Heart right ventricle (tissue), 16 donors: ENCODE measurements around the gene SLC6A9. TPM values are rescaled to one million over a fixed set of nuclear protein-coding genes. Genes with fewer than 3 reads are reported as not detected.

Experiments
- ATAC-seq, 8 donors: fragments of 200-7000 bp; cut with Tn5 transposase; one replicate each; pipeline ENCODE4 v1.9.1; 2020; ENCODE audit warnings: mild to moderate bottlenecking in 8 of 8, moderate library complexity in 8 of 8, moderate number of reproducible peaks in 1 of 8
- DNase-seq, 2 donors: peaks; one replicate each; pipeline ENCODE4 v3.0.0-alpha.2; 2020
- H3K27ac ChIP-seq, 10 donors: fragments of 200-600 bp; sonication (generic) in 2 of 10; one replicate each; pipeline versions ENCODE4 v1.5.0 to v1.8.0; 2020 to 2022; ENCODE audit warnings: mild to moderate bottlenecking in 3 of 10
- H3K27me3 ChIP-seq, 7 donors: fragments of 200-600 bp; one replicate each; pipeline ENCODE4 v1.8.0; 2021 to 2022; ENCODE audit warnings: mild to moderate bottlenecking in 2 of 7
- H3K36me3 ChIP-seq, 9 donors: fragments of 200-600 bp; sonication (generic) in 1 of 9; one replicate each; pipeline versions ENCODE4 v1.5.0 to v1.8.0; 2020 to 2022; ENCODE audit warnings: mild to moderate bottlenecking in 2 of 9
- H3K4me1 ChIP-seq, 9 donors: fragments of 200-600 bp; sonication (generic) in 1 of 9; one replicate each; pipeline versions ENCODE4 v1.5.0 to v1.8.0; 2020 to 2022; ENCODE audit warnings: mild to moderate bottlenecking in 4 of 9
- H3K4me3 ChIP-seq, 10 donors: fragments of 200-600 bp; sonication (generic) in 2 of 10; one replicate each; pipeline versions ENCODE4 v1.5.0 to v1.8.0; 2020 to 2022; ENCODE audit warnings: mild to moderate bottlenecking in 7 of 10, moderate library complexity in 2 of 10
- H3K9me3 ChIP-seq, 11 donors: fragments of 200-600 bp in 10 of 11; sonication (generic) in 2 of 11; one replicate each; pipeline versions ENCODE4 v1.5.0 to v1.8.0; 2013 to 2022; ENCODE audit warnings: mild to moderate bottlenecking in 2 of 11, control low read depth in 1 of 11, moderate library complexity in 1 of 11
- WGBS, 2 donors: extraction: QIAGEN DNeasy Blood & Tissue Kit; methylation state at CpG; one replicate each; pipeline ENCODE4 v1.1.7; 2013; ENCODE audit warnings: inconsistent platforms in 1 of 2; 5-methylcytosine and 5-hydroxymethylcytosine counted together
- intact Hi-C, 10 donors: fragments of 100-400 bp; cut with DNase I; formaldehyde crosslinking; loops; one replicate each; pipeline versions ENCODE4 v1.11.1 to v1.14.2; 2022
- polyA plus RNA-seq, 2 donors: library from polyadenylated mRNA; stranded (reverse); fragments of 200-250 nt; gene quantifications; one replicate each; pipeline ENCODE4 v1.2.3, GENCODE V29; 2013
- total RNA-seq, 10 donors: library from RNA; stranded (reverse); fragmentation: NEBNext Ultra II Directional in 3 of 10; extraction: Animal tissue kit (Norgen Biotek cat#: 25700) in 3 of 10; gene quantifications; one replicate each; pipeline versions ENCODE4 v1.2.1 to v1.2.4, GENCODE V29; 2021 to 2023
- TF ChIP-seq, protein P1 (sequence below), 9 donors: fragments of 200-600 bp; sonication (generic) in 2 of 9; IDR thresholded peaks; one replicate each; pipeline versions ENCODE4 v1.5.0 to v1.8.0; 2021 to 2022; ENCODE audit warnings: antibody characterized with exemption in 9 of 9, mild to moderate bottlenecking in 5 of 9, moderate library complexity in 1 of 9
- donor health status: Arrhythmogenic right ventricular cardiomyopathy.
- donor health status: ischemic (EF 13 %, LVEDD 7.1; RV severe dilation, severe dysfunction).
- donor health status: healthy with polysubstance abuse.
- donor health status: DM: no; HTN: yes; CAD: no.
- donor health status: DM: no; HTN: no; CAD: no.
- donor health status: ischemic (EF 25% LVEDD 6.9; RV normal size, moderate dysfunction).
- donor health status: ischemic (EF 25% LVEDD 5.7; RV mildly dilated, moderate dysfunction).
- donor health status: healthy.
- donor health status: DM: yes; HTN: yes; CAD: no.
- donor health status: Ischemic cardiomyopathy.
- donor health status: ischemic (EF 35%, LVEDD 5.7; RV mildly dilated, moderate dysfunction).
- donor health status: nonischemic (EF 11% LVEDD 7.7; RV severe dilation, severe dysfunction).
- donor health status: DM: yes; HTN: yes; CAD: no.
- donor health status: PGD.
- donor health status: ischemic (EF 29% LVEDD 5.4; RV normal size, mild dysfunction).
- donor health status: nonischemic (EF 23%, LVEDD 6.1; RV moderate dilation, normal function).

The SLC6A9 gene
- total and polyA plus RNA-seq, 12 donors: 0.32 to 1.7 (median 0.96) TPM

- 46 to 52% methylated on average over 2 of the region's 2 CpGs for WGBS, 2 donors
- ATAC-seq: no peak
Measured at GRCh38 chr1:44049839-44050238, 18.6 kb upstream of the SLC6A9 start.

DNA sequence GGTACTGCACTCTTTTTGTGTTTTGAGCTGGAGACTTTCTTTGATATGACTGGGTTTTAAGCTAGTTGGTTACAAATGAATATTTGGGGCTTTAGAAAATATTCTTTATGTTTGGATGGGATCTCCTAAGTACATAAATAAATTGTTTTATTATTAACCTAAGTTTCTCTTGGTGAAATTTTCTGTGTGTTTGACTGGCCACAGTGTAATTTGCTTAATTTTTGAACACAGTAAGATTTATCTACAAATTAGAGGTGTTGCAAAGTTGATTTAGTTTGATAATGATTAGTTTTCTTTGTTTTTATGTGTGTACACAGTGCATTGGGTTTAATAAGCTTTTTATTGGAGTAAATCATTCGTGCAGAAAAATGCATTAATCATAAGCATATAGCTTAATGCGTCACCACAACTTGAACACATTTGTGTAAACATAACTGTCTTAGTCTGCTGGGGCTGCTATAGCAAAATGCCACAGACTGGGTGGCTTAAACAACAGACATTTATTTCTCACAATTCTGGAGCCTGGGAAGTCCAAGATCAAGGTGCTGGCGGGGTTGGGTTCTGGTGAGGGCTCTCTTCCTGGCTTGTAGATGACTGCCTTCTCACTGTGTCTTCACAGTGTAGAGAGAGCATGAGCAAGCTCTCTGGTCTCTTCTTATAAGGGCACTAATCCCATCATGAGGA is 17.4 kb upstream of the SLC6A9 start:
- intact Hi-C loops: loop anchor here in 6 of 10 donors (5.0 to 10.0 kb wide), 7 partner anchors 41 to 524 kb away; partner anchors contain the start of gene PTPRF (in 1 of the 6)
- Histone ChIP-seq H3K4me1 (peaks cover 0 to 32% (median 0%) of the 10 kb centered on the region in 9 donors), H3K27ac (peak overlapping the region in 3 of 10 donors; percentile 18 to 67 (median 52)), H3K36me3 (no peaks in the 10 kb centered on the region), H3K27me3 (peaks cover 0 to 2% (median 0%) of the 10 kb centered on the region in 7 donors), H3K4me3 (no peak overlapping the region), H3K9me3 (no peaks in the 10 kb centered on the region)
- ATAC-seq (no peak), DNase-seq (no peak)
- TF ChIP-seq, protein P1, sequence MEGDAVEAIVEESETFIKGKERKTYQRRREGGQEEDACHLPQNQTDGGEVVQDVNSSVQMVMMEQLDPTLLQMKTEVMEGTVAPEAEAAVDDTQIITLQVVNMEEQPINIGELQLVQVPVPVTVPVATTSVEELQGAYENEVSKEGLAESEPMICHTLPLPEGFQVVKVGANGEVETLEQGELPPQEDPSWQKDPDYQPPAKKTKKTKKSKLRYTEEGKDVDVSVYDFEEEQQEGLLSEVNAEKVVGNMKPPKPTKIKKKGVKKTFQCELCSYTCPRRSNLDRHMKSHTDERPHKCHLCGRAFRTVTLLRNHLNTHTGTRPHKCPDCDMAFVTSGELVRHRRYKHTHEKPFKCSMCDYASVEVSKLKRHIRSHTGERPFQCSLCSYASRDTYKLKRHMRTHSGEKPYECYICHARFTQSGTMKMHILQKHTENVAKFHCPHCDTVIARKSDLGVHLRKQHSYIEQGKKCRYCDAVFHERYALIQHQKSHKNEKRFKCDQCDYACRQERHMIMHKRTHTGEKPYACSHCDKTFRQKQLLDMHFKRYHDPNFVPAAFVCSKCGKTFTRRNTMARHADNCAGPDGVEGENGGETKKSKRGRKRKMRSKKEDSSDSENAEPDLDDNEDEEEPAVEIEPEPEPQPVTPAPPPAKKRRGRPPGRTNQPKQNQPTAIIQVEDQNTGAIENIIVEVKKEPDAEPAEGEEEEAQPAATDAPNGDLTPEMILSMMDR (IDR thresholded peaks at IDR 0.05): no peak
- 79 to 80% methylated on average over 3 of the region's 3 CpGs for WGBS, 2 donors

More at GRCh38 chr1:44049839-44050238, 18.6 kb upstream of the SLC6A9 start:
- H3K4me1 ChIP-seq: peaks cover 0 to 32% (median 0%) of the 10 kb centered on the region in 9 donors
- H3K27ac ChIP-seq: peak overlapping the region in 1 of 10 donors; percentile 67
- no peak overlapping the region for H3K4me3 ChIP-seq
- TF ChIP-seq, protein P1 (IDR thresholded peaks at IDR 0.05): no peak
- no peak for DNase-seq
- intact Hi-C loops: loop anchor here in 7 of 10 donors (5.0 to 10.0 kb wide), 7 partner anchors 43 to 525 kb away; partner anchors contain the start of gene PTPRF (in 1 of the 7)
- no peaks in the 10 kb centered on the region for H3K9me3 ChIP-seq
- no peaks in the 10 kb centered on the region for H3K27me3 ChIP-seq
- no peaks in the 10 kb centered on the region for H3K36me3 ChIP-seq

GRCh38 chr1:44047131-44047530 is 15.9 kb upstream of the SLC6A9 start:
- ATAC-seq: peak in 1 of 8 donors; percentile 5
- Histone ChIP-seq H3K4me1 (peaks cover 0 to 32% (median 0%) of the 10 kb centered on the region in 9 donors), H3K4me3 (no peak overlapping the region), H3K9me3 (no peaks in the 10 kb centered on the region), H3K36me3 (no peaks in the 10 kb centered on the region), H3K27ac (peak overlapping the region in 1 of 10 donors; percentile 67), H3K27me3 (peaks cover 0 to 14% (median 0%) of the 10 kb centered on the region in 7 donors)
- intact Hi-C loops: loop anchor here in 6 of 10 donors (1.0 to 10.0 kb wide), 8 partner anchors 40 to 522 kb away; partner anchors contain the start of gene PTPRF (in 1 of the 6)
- TF ChIP-seq, protein P1 (IDR thresholded peaks at IDR 0.05): no peak
- 87 to 92% methylated on average over 1 of the region's 1 CpG for WGBS, 2 donors
- no peak for DNase-seq

DNA sequence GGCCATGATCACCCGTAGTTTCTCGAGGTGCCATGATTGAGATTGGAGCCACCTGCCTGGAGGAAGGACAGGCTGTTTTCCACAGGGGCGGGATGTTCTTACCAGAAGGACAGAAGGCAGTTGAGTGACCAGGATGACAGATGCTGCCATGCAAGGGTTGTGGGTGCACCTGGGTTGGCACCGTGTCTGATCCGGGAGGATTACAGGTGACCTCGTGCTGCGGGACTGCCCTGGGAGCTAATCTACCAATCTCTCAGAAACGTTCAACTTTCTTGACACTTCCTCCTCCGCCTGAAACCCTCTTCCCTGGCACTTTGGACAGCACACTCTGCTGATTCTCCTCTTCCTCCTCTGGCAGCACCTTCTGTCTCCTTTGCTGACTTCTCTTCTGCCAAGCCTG is 13.8 kb upstream of the SLC6A9 start:
- ATAC-seq (no peak), DNase-seq (no peak)
- peaks cover 0 to 18% (median 0%) of the 10 kb centered on the region in 7 donors for H3K27me3 ChIP-seq
- H3K27ac ChIP-seq: no peak overlapping the region
- no peak overlapping the region for H3K4me3 ChIP-seq
- intact Hi-C loops: loop anchor here in 6 of 10 donors (5.0 to 10.0 kb wide), 7 partner anchors 38 to 520 kb away; partner anchors contain the start of gene PTPRF (in 1 of the 6)
- WGBS, 2 donors: 81 to 82% methylated on average over 9 of the region's 9 CpGs
- TF ChIP-seq, protein P1 (IDR thresholded peaks at IDR 0.05): no peak
- no peaks in the 10 kb centered on the region for H3K9me3 ChIP-seq
- no peaks in the 10 kb centered on the region for H3K36me3 ChIP-seq
- H3K4me1 ChIP-seq: peaks cover 0 to 28% (median 0%) of the 10 kb centered on the region in 9 donors
